Esophagus squamous epithelium (tissue), 5 donors: ENCODE measurements around the gene NKD2. TPM values are rescaled to one million over a fixed set of nuclear protein-coding genes. Genes with fewer than 3 reads are reported as not detected.

Source experiments
- DNase-seq: peaks from one replicate; lab custom pipeline; 2025; lab: John Stamatoyannopoulos, UW
- H3K27ac ChIP-seq, 4 donors: fragments of 200-600 bp; sonication (generic); one replicate each; pipeline ENCODE4 v1.5.1; 2016 to 2019; ENCODE audit warnings: mild to moderate bottlenecking in 1 of 4
- H3K27me3 ChIP-seq, 4 donors: fragments of 200-600 bp; sonication (generic); 1 replicate in 3 of 4; 2 replicates in 1 of 4; pipeline versions ENCODE4 v1.5.1 to v1.6.0; 2017 to 2021; ENCODE audit warnings: antibody characterized with exemption in 1 of 4
- H3K36me3 ChIP-seq, 3 donors: fragments of 200-600 bp; sonication (generic); one replicate each; pipeline ENCODE4 v1.5.1; 2016 to 2019
- H3K4me1 ChIP-seq, 3 donors: fragments of 200-600 bp; sonication (generic); one replicate each; pipeline ENCODE4 v1.5.1; 2017 to 2019
- H3K4me3 ChIP-seq, 4 donors: fragments of 200-600 bp; sonication (generic); 1 replicate in 3 of 4; 2 replicates in 1 of 4; pipeline ENCODE4 v1.5.1; 2016 to 2019; ENCODE audit warnings: mild to moderate bottlenecking in 2 of 4, moderate library complexity in 1 of 4
- H3K9me3 ChIP-seq, 3 donors: fragments of 200-600 bp; sonication (generic); one replicate each; pipeline ENCODE4 v1.5.1; 2016 to 2019
- CTCF ChIP-seq, 6 experiments: fragments of 450-650 bp in 4 of 6; fragments of 200-600 bp in 2 of 6; sonication (generic) in 2 of 6; IDR thresholded peaks; one replicate each; pipeline ENCODE4 v1.5.1; 2016 to 2019; ENCODE audit warnings: antibody characterized with exemption in 6 of 6, mild to moderate bottlenecking in 4 of 6, moderate library complexity in 4 of 6
- POLR2A ChIP-seq, 4 donors: fragments of 450-650 bp; IDR thresholded peaks; one replicate each; pipeline ENCODE4 v1.6.1; 2017; ENCODE audit warnings: antibody characterized with exemption in 4 of 4, mild to moderate bottlenecking in 4 of 4, moderate library complexity in 3 of 4
- WGBS, 2 donors: methylation state at CpG; one replicate each; pipeline ENCODE4 v1.1.5; 2018; 5-methylcytosine and 5-hydroxymethylcytosine counted together
- intact Hi-C: fragments of 100-400 bp; cut with DNase I; formaldehyde crosslinking; loops from one replicate; pipeline ENCODE4 v1.15.0; 2022
- total RNA-seq, 4 donors: library from RNA; depleted of rRNA; stranded (reverse); fragments of >200 nt; gene quantifications; one replicate each; pipeline ENCODE4 v1.1.0, GENCODE V29; 2016
- donor health status: DM: yes; HTN: yes; CAD: no.

NKD2 gene
- total RNA-seq, 4 donors from 2014 or later: 1.2 to 11.3 (median 1.5) TPM

- Histone ChIP-seq H3K27me3 (no peaks in the 10 kb centered on the region), H3K4me3 (no peak overlapping the region), H3K36me3 (peaks cover 0 to 19% (median 3%) of the 10 kb centered on the region in 3 donors), H3K9me3 (no peaks in the 10 kb centered on the region), H3K27ac (no peak overlapping the region), H3K4me1 (peaks cover 0 to 1% (median 0%) of the 10 kb centered on the region in 3 donors)
- DNase-seq: no peak
- intact Hi-C loops: no loop called here
- WGBS, 2 donors: 82 to 88% methylated on average over 11 of the region's 11 CpGs
- TF ChIP-seq CTCF (IDR thresholded peaks at IDR 0.05): no peak
- TF ChIP-seq POLR2A (IDR thresholded peaks at IDR 0.05): no peak
These were observed 38.8 kb downstream of the NKD2 start for GRCh38 chr5:1047332-1047965.

- H3K4me1 ChIP-seq: peaks cover 0 to 9% (median 4%) of the 10 kb centered on the region in 3 donors
- H3K4me3 ChIP-seq: no peak overlapping the region
- H3K36me3 ChIP-seq: peaks cover 0 to 27% (median 7%) of the 10 kb centered on the region in 3 donors
- TF ChIP-seq CTCF (IDR thresholded peaks at IDR 0.05) (no peak), POLR2A (IDR thresholded peaks at IDR 0.05) (no peak)
- H3K27me3 ChIP-seq: no peaks in the 10 kb centered on the region
- no peak overlapping the region for H3K27ac ChIP-seq
- no peaks in the 10 kb centered on the region for H3K9me3 ChIP-seq
- no peak for DNase-seq
- intact Hi-C loops: no loop called here
- WGBS, 2 donors: 81 to 87% methylated on average over 11 of the region's 11 CpGs
These were observed 39.6 kb downstream of the NKD2 start for GRCh38 chr5:1048162-1048721.

GRCh38 chr5:1048861-1049838 is 40.5 kb downstream of the NKD2 start:
- Histone ChIP-seq H3K9me3 (no peaks in the 10 kb centered on the region), H3K4me3 (no peak overlapping the region), H3K27ac (no peak overlapping the region), H3K4me1 (peaks cover 0 to 12% (median 4%) of the 10 kb centered on the region in 3 donors), H3K36me3 (peaks cover 0 to 28% (median 7%) of the 10 kb centered on the region in 3 donors), H3K27me3 (no peaks in the 10 kb centered on the region)
- 78 to 82% methylated on average over 24 to 35 of the region's 39 CpGs for WGBS, 2 donors
- TF ChIP-seq POLR2A (IDR thresholded peaks at IDR 0.05) (no peak), CTCF (IDR thresholded peaks at IDR 0.05) (no peak)
- no peak for DNase-seq
- intact Hi-C loops: no loop called here

- Histone ChIP-seq H3K27me3 (no peaks in the 10 kb centered on the region), H3K9me3 (no peaks in the 10 kb centered on the region), H3K4me1 (peaks cover 0 to 12% (median 4%) of the 10 kb centered on the region in 3 donors), H3K4me3 (no peak overlapping the region), H3K27ac (no peak overlapping the region), H3K36me3 (peaks cover 0 to 43% (median 7%) of the 10 kb centered on the region in 3 donors)
- TF ChIP-seq CTCF (IDR thresholded peaks at IDR 0.05) (no peak), POLR2A (IDR thresholded peaks at IDR 0.05) (no peak)
- intact Hi-C loops: no loop called here
- DNase-seq: no peak
- WGBS, 2 donors: 75 to 85% methylated on average over 17 to 20 of the region's 29 CpGs
These were observed 42.1 kb downstream of the NKD2 start for GRCh38 chr5:1050423-1051365.
